Osteocyte (in vitro differentiated cells): ENCODE measurements around the gene PCA3. TPM values are rescaled to one million over a fixed set of nuclear protein-coding genes. Genes with fewer than 3 reads are reported as not detected.

Experiments used
- DNase-seq: peaks from one replicate; pipeline ENCODE4 v3.0.0; 2021; ENCODE audit warnings: mixed read lengths; ENCODE audit not compliant: unreplicated experiment; ENCODE audit errors: extremely low spot score
- H3K27ac Mint-ChIP-seq: one replicate; pipeline ENCODE4 v1.8.0; 2021; ENCODE audit warnings: mild to moderate bottlenecking, mixed read lengths; ENCODE audit not compliant: unreplicated experiment
- H3K27me3 Mint-ChIP-seq: one replicate; pipeline ENCODE4 v1.8.0; 2021; ENCODE audit warnings: mixed read lengths; ENCODE audit not compliant: unreplicated experiment
- H3K36me3 Mint-ChIP-seq: one replicate; pipeline ENCODE4 v1.8.0; 2021; ENCODE audit warnings: mixed read lengths; ENCODE audit not compliant: unreplicated experiment
- H3K4me1 Mint-ChIP-seq: one replicate; pipeline ENCODE4 v1.8.0; 2021; ENCODE audit warnings: mixed read lengths; ENCODE audit not compliant: unreplicated experiment
- H3K4me3 Mint-ChIP-seq: one replicate; pipeline ENCODE4 v1.8.0; 2021; ENCODE audit warnings: mild to moderate bottlenecking, moderate library complexity, mixed read lengths; ENCODE audit not compliant: unreplicated experiment
- H3K9me3 Mint-ChIP-seq: one replicate; pipeline ENCODE4 v1.8.0; 2021; ENCODE audit warnings: mixed read lengths; ENCODE audit not compliant: unreplicated experiment
- total RNA-seq: library from RNA; stranded (reverse); gene quantifications from 2 replicates; pipeline ENCODE4 v1.2.1, GENCODE V29; 2021
- TF ChIP-seq, protein P1 (sequence below): fragments of 200-600 bp; sonication (generic); IDR thresholded peaks from 2 replicates; pipeline ENCODE4 v1.5.0; 2021; ENCODE audit warnings: antibody characterized with exemption, mild to moderate bottlenecking, moderate library complexity

The PCA3 gene
- total RNA-seq, 1 donor from 2014 or later = not detected

DNA sequence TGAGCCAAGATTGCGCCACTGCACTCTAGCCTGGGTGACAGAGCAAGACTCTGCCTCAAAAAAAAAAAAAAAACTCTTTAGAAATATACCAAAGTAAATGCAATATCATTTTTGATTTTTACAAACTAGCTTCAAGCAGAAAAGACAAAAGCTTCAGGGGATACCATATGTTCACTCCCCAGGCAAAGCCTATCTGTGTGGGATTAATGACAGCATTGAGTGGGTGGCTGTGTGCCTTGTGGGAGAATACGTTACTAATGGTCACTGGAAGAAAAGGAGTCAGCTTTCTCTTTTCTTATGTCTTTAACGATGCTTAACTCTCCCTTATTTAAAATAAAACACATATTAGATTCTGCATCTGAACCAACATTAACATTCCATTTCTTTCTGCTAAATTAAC is 1.9 kb downstream of the PCA3 start:
- no peak for DNase-seq
- no peaks in the 10 kb centered on the region for H3K36me3 Mint-ChIP-seq
- H3K4me1 Mint-ChIP-seq = no peaks in the 10 kb centered on the region
- no peak overlapping the region for H3K4me3 Mint-ChIP-seq
- H3K27me3 Mint-ChIP-seq = peaks cover 32% of the 10 kb centered on the region
- H3K27ac Mint-ChIP-seq = no peak overlapping the region
- TF ChIP-seq, protein P1, sequence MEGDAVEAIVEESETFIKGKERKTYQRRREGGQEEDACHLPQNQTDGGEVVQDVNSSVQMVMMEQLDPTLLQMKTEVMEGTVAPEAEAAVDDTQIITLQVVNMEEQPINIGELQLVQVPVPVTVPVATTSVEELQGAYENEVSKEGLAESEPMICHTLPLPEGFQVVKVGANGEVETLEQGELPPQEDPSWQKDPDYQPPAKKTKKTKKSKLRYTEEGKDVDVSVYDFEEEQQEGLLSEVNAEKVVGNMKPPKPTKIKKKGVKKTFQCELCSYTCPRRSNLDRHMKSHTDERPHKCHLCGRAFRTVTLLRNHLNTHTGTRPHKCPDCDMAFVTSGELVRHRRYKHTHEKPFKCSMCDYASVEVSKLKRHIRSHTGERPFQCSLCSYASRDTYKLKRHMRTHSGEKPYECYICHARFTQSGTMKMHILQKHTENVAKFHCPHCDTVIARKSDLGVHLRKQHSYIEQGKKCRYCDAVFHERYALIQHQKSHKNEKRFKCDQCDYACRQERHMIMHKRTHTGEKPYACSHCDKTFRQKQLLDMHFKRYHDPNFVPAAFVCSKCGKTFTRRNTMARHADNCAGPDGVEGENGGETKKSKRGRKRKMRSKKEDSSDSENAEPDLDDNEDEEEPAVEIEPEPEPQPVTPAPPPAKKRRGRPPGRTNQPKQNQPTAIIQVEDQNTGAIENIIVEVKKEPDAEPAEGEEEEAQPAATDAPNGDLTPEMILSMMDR = no peak
- H3K9me3 Mint-ChIP-seq = no peaks in the 10 kb centered on the region

DNA sequence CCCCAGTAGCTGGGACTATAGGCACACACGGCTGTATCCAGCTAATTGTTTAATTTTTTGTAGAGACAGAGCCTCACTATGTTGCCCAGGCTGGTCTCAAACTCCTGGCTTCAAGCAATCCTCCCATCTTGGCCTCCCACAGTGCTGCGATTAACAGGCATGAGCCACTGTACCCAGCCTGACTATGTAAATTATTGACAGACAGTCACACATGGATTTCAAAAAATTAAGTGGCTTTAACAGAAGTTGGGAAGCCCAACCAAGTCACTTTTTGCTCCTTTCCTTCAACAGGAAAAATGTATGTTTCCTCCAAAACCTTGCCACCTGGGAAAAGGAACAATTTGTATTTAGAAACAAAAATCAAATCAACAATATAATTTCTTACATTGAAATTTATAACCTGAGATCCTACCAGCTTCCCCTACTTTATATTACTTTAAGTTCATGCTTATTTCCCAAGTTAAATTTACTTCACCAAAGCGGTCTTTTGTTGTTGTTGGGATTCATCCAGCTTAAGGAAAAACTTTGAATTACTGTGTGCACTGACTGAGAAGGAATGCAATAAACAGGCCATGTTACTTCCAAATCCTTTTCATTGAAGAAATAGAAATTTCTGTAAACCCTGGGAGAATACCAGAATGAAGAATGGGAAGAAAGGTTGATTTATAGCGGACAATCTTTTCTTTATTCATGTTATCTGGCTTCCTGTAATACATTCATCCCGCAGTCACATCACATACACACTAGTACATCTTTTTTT is 8.6 kb downstream of the PCA3 start:
- DNase-seq = no peak
- no peaks in the 10 kb centered on the region for H3K9me3 Mint-ChIP-seq
- H3K27me3 Mint-ChIP-seq = peaks cover 31% of the 10 kb centered on the region
- H3K4me3 Mint-ChIP-seq = no peak overlapping the region
- peaks cover 4% of the 10 kb centered on the region for H3K4me1 Mint-ChIP-seq
- TF ChIP-seq, protein P1 = no peak
- H3K27ac Mint-ChIP-seq = no peak overlapping the region
- no peaks in the 10 kb centered on the region for H3K36me3 Mint-ChIP-seq

DNA sequence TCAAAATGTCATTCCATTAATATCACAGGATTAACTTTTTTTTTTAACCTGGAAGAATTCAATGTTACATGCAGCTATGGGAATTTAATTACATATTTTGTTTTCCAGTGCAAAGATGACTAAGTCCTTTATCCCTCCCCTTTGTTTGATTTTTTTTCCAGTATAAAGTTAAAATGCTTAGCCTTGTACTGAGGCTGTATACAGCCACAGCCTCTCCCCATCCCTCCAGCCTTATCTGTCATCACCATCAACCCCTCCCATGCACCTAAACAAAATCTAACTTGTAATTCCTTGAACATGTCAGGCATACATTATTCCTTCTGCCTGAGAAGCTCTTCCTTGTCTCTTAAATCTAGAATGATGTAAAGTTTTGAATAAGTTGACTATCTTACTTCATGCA is 20.6 kb downstream of the PCA3 start:
- no peak overlapping the region for H3K4me3 Mint-ChIP-seq
- no peak for DNase-seq
- no peaks in the 10 kb centered on the region for H3K4me1 Mint-ChIP-seq
- H3K9me3 Mint-ChIP-seq = no peaks in the 10 kb centered on the region
- H3K27ac Mint-ChIP-seq = no peak overlapping the region
- H3K36me3 Mint-ChIP-seq = no peaks in the 10 kb centered on the region
- peaks cover 19% of the 10 kb centered on the region for H3K27me3 Mint-ChIP-seq
- TF ChIP-seq, protein P1 = no peak

DNA sequence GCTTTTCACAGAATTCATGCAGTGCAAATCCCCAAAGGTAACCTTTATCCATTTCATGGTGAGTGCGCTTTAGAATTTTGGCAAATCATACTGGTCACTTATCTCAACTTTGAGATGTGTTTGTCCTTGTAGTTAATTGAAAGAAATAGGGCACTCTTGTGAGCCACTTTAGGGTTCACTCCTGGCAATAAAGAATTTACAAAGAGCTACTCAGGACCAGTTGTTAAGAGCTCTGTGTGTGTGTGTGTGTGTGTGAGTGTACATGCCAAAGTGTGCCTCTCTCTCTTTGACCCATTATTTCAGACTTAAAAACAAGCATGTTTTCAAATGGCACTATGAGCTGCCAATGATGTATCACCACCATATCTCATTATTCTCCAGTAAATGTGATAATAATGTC is 21.3 kb downstream of the PCA3 start:
- H3K9me3 Mint-ChIP-seq = no peaks in the 10 kb centered on the region
- H3K27me3 Mint-ChIP-seq = peaks cover 22% of the 10 kb centered on the region
- H3K4me1 Mint-ChIP-seq = no peaks in the 10 kb centered on the region
- no peaks in the 10 kb centered on the region for H3K36me3 Mint-ChIP-seq
- TF ChIP-seq, protein P1 = no peak
- H3K27ac Mint-ChIP-seq = no peak overlapping the region
- no peak for DNase-seq
- no peak overlapping the region for H3K4me3 Mint-ChIP-seq

DNA sequence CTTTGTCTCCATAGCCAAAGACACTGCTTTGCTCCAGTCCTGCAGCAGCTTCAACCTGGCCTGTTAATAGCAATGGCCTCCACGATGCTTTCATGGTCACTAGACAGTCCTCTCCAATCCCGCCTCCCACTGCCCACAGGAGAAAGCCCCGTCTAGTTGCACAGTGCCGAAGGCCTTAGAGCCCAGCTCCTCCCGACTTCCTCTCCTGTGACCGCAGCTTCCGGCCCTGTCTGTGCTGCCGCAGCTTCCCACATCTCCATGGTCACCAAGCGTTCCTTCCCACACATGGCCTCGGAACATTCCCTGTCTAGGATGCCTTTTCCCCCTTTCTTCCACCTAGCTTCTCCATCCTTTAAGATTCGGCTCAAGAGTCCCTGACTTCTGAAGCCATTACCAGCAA is 23.4 kb downstream of the PCA3 start:
- Mint-ChIP-seq H3K27me3 (peaks cover 20% of the 10 kb centered on the region), H3K36me3 (no peaks in the 10 kb centered on the region), H3K4me1 (no peaks in the 10 kb centered on the region), H3K4me3 (no peak overlapping the region), H3K27ac (no peak overlapping the region), H3K9me3 (no peaks in the 10 kb centered on the region)
- no peak for DNase-seq
- TF ChIP-seq, protein P1 = no peak
